ENCODE measurements around the gene NRF1.

The NRF1 gene

GRCh38 chr7:129769866-129770808 is 158.6 kb downstream of the NRF1 start:
- no peak for TF ChIP-seq EGR1 (IDR thresholded peaks at IDR 0.05)
- TF ChIP-seq TCF12 (IDR thresholded peaks at IDR 0.05; ENCODE audit: low read depth), result no peak
- TF ChIP-seq USF1 (IDR thresholded peaks at IDR 0.05), result no peak
- TF ChIP-seq NFIC (IDR thresholded peaks at IDR 0.05), result no peak
- TF ChIP-seq FOXM1 (IDR thresholded peaks at IDR 0.05; ENCODE audit: borderline replicate concordance, low read depth), result no peak
- no peak for TF ChIP-seq CREB1 (IDR thresholded peaks at IDR 0.05; ENCODE audit: low read depth)
- no peak for TF ChIP-seq REST (IDR thresholded peaks at IDR 0.05; ENCODE audit: low read depth)
- TF ChIP-seq RAD21 (IDR thresholded peaks at IDR 0.05; ENCODE audit: low read depth), result no peak
- TF ChIP-seq EP300 (IDR thresholded peaks at IDR 0.05; ENCODE audit: borderline replicate concordance), result no peak
- no peak for TF ChIP-seq MAX (IDR thresholded peaks at IDR 0.05)
- no peak for TF ChIP-seq TEAD4 (IDR thresholded peaks at IDR 0.05)
- TF ChIP-seq YY1 (IDR thresholded peaks at IDR 0.05; ENCODE audit: low read depth), result no peak
- no peak for TF ChIP-seq TAF1 (IDR thresholded peaks at IDR 0.05; ENCODE audit: low read depth)
- no peak for TF ChIP-seq CEBPB (IDR thresholded peaks at IDR 0.05)
- no peak for TF ChIP-seq ZBTB7A (IDR thresholded peaks at IDR 0.05; ENCODE audit: low read depth)

DNA sequence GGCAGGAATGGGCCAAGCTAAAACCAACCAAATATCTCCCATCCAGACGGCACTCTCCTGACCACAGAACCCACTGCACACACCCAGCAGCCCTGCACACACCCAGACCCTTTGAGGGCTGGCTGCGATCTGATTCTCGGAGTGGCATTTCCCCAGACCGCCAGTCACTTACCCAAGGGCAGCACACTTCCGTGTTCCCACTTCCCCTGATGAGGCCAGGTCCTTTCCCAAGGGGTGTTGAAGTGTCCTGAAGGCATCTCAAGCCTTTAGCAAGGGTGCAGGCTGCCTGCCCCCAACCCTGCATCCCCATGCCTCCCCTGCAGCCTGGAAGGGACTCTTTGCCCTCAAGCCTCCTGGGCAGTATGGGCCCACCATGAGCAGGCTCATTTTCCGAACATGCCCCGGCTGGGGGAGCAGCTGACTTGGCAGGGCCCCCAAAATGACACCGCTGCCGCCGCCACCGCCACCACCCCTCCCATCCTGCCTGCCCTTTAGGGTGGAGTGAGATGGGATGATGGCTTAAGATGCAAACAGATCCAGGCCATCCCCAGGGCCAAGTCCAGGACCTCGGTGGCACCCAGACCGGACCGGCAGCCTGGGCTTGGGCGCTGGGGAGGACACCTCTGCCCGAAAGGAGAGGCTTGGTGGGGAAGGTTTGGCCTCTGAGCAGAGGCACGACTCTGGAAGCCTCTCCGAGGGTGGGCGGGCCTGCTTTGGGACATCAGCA is 159.8 kb downstream of the NRF1 start:
- TF ChIP-seq REST (IDR thresholded peaks at IDR 0.05; ENCODE audit: low read depth), result no peak

GRCh38 chr7:129771928-129772479 is 160.5 kb downstream of the NRF1 start:
- TF ChIP-seq CREB1 (IDR thresholded peaks at IDR 0.05; ENCODE audit: low read depth), result no peak
- TF ChIP-seq EGR1 (IDR thresholded peaks at IDR 0.05), result no peak
- TF ChIP-seq TCF12 (IDR thresholded peaks at IDR 0.05; ENCODE audit: low read depth), result no peak
- no peak for TF ChIP-seq TEAD4 (IDR thresholded peaks at IDR 0.05)
- no peak for TF ChIP-seq MAX (IDR thresholded peaks at IDR 0.05)
- no peak for TF ChIP-seq EP300 (IDR thresholded peaks at IDR 0.05; ENCODE audit: borderline replicate concordance)
- TF ChIP-seq USF1 (IDR thresholded peaks at IDR 0.05), result no peak

GRCh38 chr7:129772646-129773280 is 161.2 kb downstream of the NRF1 start:
- TF ChIP-seq CREB1 (IDR thresholded peaks at IDR 0.05; ENCODE audit: low read depth) (no peak), TAF1 (IDR thresholded peaks at IDR 0.05; ENCODE audit: low read depth) (no peak), NFIC (IDR thresholded peaks at IDR 0.05) (no peak)

GRCh38 chr7:129773328-129773731 is 161.8 kb downstream of the NRF1 start:
- no peak for TF ChIP-seq REST (IDR thresholded peaks at IDR 0.05; ENCODE audit: low read depth)
- TF ChIP-seq NFIC (IDR thresholded peaks at IDR 0.05), result no peak
- no peak for TF ChIP-seq USF1 (IDR thresholded peaks at IDR 0.05)
- TF ChIP-seq TEAD4 (IDR thresholded peaks at IDR 0.05), result no peak
- TF ChIP-seq CREB1 (IDR thresholded peaks at IDR 0.05; ENCODE audit: low read depth), result no peak
- TF ChIP-seq EP300 (IDR thresholded peaks at IDR 0.05; ENCODE audit: borderline replicate concordance), result no peak
- no peak for TF ChIP-seq TAF1 (IDR thresholded peaks at IDR 0.05; ENCODE audit: low read depth)
- TF ChIP-seq YY1 (IDR thresholded peaks at IDR 0.05; ENCODE audit: low read depth), result no peak
- no peak for TF ChIP-seq EGR1 (IDR thresholded peaks at IDR 0.05)
- TF ChIP-seq TCF12 (IDR thresholded peaks at IDR 0.05; ENCODE audit: low read depth), result no peak
- TF ChIP-seq RAD21 (IDR thresholded peaks at IDR 0.05; ENCODE audit: low read depth), result no peak
- TF ChIP-seq FOXM1 (IDR thresholded peaks at IDR 0.05; ENCODE audit: borderline replicate concordance, low read depth), result no peak
- TF ChIP-seq CEBPB (IDR thresholded peaks at IDR 0.05), result no peak
- TF ChIP-seq MAX (IDR thresholded peaks at IDR 0.05), result no peak
- no peak for TF ChIP-seq ZBTB7A (IDR thresholded peaks at IDR 0.05; ENCODE audit: low read depth)

Measured in Ishikawa (cell line).